Measurements from ENCODE around the gene HIVEP3.

DNA sequence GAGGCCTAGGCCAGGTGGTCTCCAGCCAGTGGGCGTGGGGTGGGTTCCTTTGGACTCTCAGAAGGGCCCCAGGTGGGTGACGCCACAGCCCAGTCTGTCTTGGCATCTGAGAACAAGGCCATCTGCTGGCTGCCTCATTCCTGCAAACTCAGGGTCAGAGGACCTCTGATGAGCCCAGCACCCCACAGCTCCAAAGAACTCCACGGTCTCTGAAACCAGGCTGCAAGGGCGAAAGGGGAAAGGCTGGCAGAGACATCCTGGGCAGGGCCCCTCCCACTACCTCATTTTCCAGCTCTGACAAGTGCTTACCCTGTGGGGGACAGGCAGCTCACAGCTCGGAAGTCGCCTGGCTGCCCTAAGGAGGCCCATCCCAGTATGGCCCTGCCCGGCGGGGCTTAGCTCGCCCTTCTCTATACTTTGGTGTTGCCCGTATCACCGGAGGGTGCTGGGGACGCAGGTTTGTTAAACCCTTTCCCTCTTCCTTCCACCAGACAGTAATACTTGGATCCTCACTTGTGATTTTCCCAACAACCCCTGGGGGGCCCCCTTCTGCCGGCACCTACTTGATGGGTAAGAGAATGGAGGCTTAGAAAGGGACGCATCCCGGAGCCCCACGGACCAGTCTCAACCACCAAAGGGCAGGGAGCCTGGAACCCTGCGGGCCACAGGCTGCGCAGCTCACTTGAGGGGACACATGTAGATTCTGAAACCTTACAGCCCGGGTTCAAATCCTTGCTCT is 423.3 kb downstream of the HIVEP3 start:
- no peak for TF ChIP-seq POLR2A (IDR thresholded peaks at IDR 0.05)
- TF ChIP-seq, protein P1, sequence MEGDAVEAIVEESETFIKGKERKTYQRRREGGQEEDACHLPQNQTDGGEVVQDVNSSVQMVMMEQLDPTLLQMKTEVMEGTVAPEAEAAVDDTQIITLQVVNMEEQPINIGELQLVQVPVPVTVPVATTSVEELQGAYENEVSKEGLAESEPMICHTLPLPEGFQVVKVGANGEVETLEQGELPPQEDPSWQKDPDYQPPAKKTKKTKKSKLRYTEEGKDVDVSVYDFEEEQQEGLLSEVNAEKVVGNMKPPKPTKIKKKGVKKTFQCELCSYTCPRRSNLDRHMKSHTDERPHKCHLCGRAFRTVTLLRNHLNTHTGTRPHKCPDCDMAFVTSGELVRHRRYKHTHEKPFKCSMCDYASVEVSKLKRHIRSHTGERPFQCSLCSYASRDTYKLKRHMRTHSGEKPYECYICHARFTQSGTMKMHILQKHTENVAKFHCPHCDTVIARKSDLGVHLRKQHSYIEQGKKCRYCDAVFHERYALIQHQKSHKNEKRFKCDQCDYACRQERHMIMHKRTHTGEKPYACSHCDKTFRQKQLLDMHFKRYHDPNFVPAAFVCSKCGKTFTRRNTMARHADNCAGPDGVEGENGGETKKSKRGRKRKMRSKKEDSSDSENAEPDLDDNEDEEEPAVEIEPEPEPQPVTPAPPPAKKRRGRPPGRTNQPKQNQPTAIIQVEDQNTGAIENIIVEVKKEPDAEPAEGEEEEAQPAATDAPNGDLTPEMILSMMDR (IDR thresholded peaks at IDR 0.05): peak in 1 of 3 experiments; percentile 11
